ENCODE data around the gene SYNM. TPM values are rescaled to one million over a fixed set of nuclear protein-coding genes. Genes with fewer than 3 reads are reported as not detected.
"Not testable (repeated sequence)": the region's sequence is repeated elsewhere in the genome, so short reads cannot be mapped to it uniquely, and the experiment has no call there.

The SYNM gene
- total and polyA plus RNA-seq, 2 donors (not counting 1 experiment from before 2014, with no cell fraction given) = 0.04 to 0.27 TPM

GRCh38 chr15:99075059-99075652 is 29.7 kb upstream of the SYNM start:
- H3K36me3 ChIP-seq (replicated peaks in 1 of 2; ENCODE audit: control extremely low read depth in 1 of 2, control insufficient read depth in 1 of 2, extremely low read depth in 1 of 2, insufficient read depth in 2 of 2, low read length in 1 of 2); H3K4me1 ChIP-seq (ENCODE audit: control insufficient read depth in 2 of 2, insufficient read depth in 2 of 2, low read length in 2 of 2); H3K4me3 Mint-ChIP-seq; H3K4me1 Mint-ChIP-seq; POLR2A ChIA-PET; H2AFZ ChIP-seq (ENCODE audit: insufficient read depth, low read depth, low read length, poor library complexity, severe bottlenecking); H3K9me3 Mint-ChIP-seq (ENCODE audit: insufficient read depth); ATAC-seq (ENCODE audit: low read depth); DNase-seq; H3K27ac ChIP-seq (ENCODE audit: low read length in 2 of 2); H4K20me1 ChIP-seq (ENCODE audit: control insufficient read depth, insufficient read depth, low read length, poor library complexity, severe bottlenecking); H3K79me2 ChIP-seq (ENCODE audit: control insufficient read depth, insufficient read depth, low read length); H3K27ac Mint-ChIP-seq; H3K27me3 ChIP-seq (replicated peaks in 1 of 4; ENCODE audit: control extremely low read depth in 1 of 4, control insufficient read depth in 3 of 4, insufficient read depth in 4 of 4, low read length in 3 of 4); H3K4me3 ChIP-seq (ENCODE audit: control extremely low read depth in 1 of 5, extremely low read depth in 1 of 5, insufficient read depth in 1 of 5, low read depth in 2 of 5, low read length in 4 of 5); H3K9ac ChIP-seq (ENCODE audit: low read length); H3K4me2 ChIP-seq (replicated peaks; ENCODE audit: low read depth, low read length, poor library complexity, severe bottlenecking); H3K9me3 ChIP-seq (ENCODE audit: control extremely low read depth in 1 of 3, control insufficient read depth in 2 of 3, insufficient read depth in 1 of 3, low read length in 2 of 3): not testable (repeated sequence)
- CTCF ChIA-PET = interaction anchor here (0.9 to 2.5 kb wide), 7 partner anchors 11 to 553 kb away, joined by 3 to 21 read pairs (median 5); no protein-coding TSS in a partner anchor
- intact Hi-C loops (cut with micrococcal nuclease) = loop anchor here (10.0 kb wide), 1 partner anchor 420 kb away; no protein-coding TSS in a partner anchor
- peaks cover 17% of the 10 kb centered on the region for H3K27me3 Mint-ChIP-seq

GRCh38 chr15:99076109-99076508 is 28.8 kb upstream of the SYNM start:
- Histone ChIP-seq H3K27ac (ENCODE audit: low read length in 2 of 2) (no peak overlapping the region), H3K9me3 (ENCODE audit: control extremely low read depth in 1 of 3, control insufficient read depth in 2 of 3, insufficient read depth in 1 of 3, low read length in 2 of 3) (no peaks in the 10 kb centered on the region), H2AFZ (ENCODE audit: insufficient read depth, low read depth, low read length, poor library complexity, severe bottlenecking) (peak overlapping the region; percentile 67), H3K9ac (ENCODE audit: low read length) (peak overlapping the region; percentile 55), H3K4me2 (replicated peaks; ENCODE audit: low read depth, low read length, poor library complexity, severe bottlenecking) (peak overlapping the region; percentile 70), H3K4me3 (ENCODE audit: control extremely low read depth in 1 of 5, extremely low read depth in 1 of 5, insufficient read depth in 1 of 5, low read depth in 2 of 5, low read length in 4 of 5) (peak overlapping the region in 2 of 5 experiments; percentile 43 to 56), H3K27me3 (replicated peaks in 1 of 4; ENCODE audit: control extremely low read depth in 1 of 4, control insufficient read depth in 3 of 4, insufficient read depth in 4 of 4, low read length in 3 of 4) (peaks cover 0 to 4% (median under 1%) of the 10 kb centered on the region in 4 experiments), H3K79me2 (ENCODE audit: control insufficient read depth, insufficient read depth, low read length) (no peaks in the 10 kb centered on the region), H3K36me3 (replicated peaks in 1 of 2; ENCODE audit: control extremely low read depth in 1 of 2, control insufficient read depth in 1 of 2, extremely low read depth in 1 of 2, insufficient read depth in 2 of 2, low read length in 1 of 2) (no peaks in the 10 kb centered on the region), H4K20me1 (ENCODE audit: control insufficient read depth, insufficient read depth, low read length, poor library complexity, severe bottlenecking) (no peaks in the 10 kb centered on the region), H3K4me1 (ENCODE audit: control insufficient read depth in 2 of 2, insufficient read depth in 2 of 2, low read length in 2 of 2) (peaks cover 5 to 7% of the 10 kb centered on the region in 2 donors)
- ATAC-seq (ENCODE audit: low read depth) (no peak), DNase-seq (no peak)
- TF ChIP-seq CTCF (IDR thresholded peaks at IDR 0.05) (no peak), EZH2 (IDR thresholded peaks at IDR 0.05; ENCODE audit: borderline replicate concordance, insufficient read depth, low read depth, low read length, poor library complexity, severe bottlenecking) (no peak)
- POLR2A ChIA-PET = no interaction called here
- intact Hi-C loops (cut with micrococcal nuclease) = loop anchor here (1.0 to 10.0 kb wide), 4 partner anchors 297 to 633 kb away; no protein-coding TSS in a partner anchor
- Mint-ChIP-seq H3K4me3 (peak overlapping the region; percentile 86), H3K9me3 (ENCODE audit: insufficient read depth) (no peaks in the 10 kb centered on the region), H3K27me3 (peaks cover 21% of the 10 kb centered on the region), H3K27ac (no peak overlapping the region), H3K4me1 (peaks cover 7% of the 10 kb centered on the region)
- CTCF ChIA-PET = interaction anchor here (0.7 to 2.5 kb wide), 21 partner anchors 9 to 764 kb away, joined by 3 to 21 read pairs (median 4); no protein-coding TSS in a partner anchor
- WGBS (ENCODE audit: insufficient coverage) = no CpG with 5 or more reads among the region's 2 CpGs
